HG02678 (cell line): Measurements from ENCODE around the gene ABCC6.
"Not testable (repeated sequence)": the region's sequence is repeated elsewhere in the genome, so short reads cannot be mapped to it uniquely, and the experiment has no call there.

Experiments used
- ATAC-seq: cut with Tn5 transposase; IDR thresholded peaks from one replicate; pipeline ENCODE4 v1.9.1; 2021; ENCODE audit warnings: mild to moderate bottlenecking, moderate library complexity; ENCODE audit not compliant: unreplicated experiment

The ABCC6 gene

DNA sequence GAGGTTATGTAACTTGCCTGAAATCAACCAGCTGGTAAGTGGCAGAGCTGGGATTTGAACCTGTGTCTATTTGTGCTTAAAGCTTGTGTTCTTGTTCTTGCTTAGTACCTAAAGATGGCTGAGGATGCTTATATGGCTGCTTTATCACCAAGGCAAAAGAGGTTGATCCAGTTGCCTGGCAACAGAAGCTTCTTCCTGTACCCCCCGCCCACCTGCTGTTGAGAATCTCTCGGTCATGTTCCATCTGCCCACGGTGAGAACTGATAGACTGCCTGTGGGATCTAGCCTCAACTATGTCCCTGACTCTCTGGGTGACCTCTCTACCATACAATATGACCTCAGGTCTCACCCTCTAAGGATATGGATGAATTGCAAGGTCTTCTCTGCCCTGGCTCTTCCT lies 60.7 kb downstream of the ABCC6 start:
- ATAC-seq = no peak

DNA sequence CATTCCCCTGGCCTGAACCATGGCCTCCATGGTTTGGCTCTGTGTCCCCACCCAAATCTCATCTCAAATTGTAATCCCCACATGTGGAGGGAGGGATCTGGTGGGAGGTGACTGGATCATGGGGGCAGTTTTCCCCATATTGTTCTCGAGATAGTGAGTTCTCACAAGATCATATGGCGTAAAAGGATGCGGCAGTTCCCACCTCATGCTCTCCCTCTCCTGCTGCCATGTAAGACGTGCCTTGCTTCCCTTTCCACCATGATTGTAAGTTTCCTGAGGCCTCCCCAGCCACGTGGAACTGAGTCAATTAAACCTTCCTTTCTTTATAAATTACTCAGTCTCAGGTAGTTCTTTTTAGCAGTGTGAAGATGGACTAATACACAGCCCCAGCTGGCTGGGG lies 61.5 kb downstream of the ABCC6 start:
- ATAC-seq = not testable (repeated sequence)

DNA sequence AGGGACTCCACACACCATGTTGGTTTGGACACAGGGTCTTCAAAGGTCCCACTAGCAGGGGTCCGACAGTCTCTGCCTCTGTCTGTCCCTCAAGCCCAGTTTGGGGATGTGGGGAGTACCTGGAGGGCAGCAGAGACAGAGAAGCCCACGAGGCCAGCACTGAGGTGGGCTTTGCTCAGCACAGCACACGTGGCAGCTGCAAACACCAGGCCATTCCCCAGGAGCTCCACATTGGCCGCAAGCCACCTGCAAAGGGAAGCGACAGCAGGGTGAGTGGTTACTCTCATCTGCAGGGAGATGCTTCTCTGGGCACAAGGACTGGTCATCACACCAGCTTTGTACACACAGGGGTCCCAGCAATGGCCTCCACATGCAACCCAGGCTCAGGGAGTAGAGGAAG lies 62.0 kb downstream of the ABCC6 start:
- ATAC-seq = no peak

DNA sequence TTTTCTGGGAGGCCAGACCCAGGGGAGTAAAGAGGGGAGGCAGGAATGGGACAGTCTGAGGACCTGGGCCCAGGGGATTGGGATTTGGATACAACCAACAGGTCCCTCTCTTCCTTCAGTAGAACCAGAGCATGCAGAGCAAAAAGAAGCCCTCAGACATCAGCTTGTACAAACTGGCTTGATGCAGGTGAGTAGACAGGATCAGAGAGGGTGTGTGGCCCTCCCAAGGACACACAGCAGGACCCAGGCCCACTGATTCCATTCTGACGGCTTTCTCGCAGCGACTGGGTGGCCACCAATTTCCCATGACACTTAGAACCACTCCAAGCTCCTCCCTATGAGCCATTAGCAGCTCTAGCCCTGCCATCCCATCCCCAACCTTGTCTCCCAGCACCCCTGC lies 63.6 kb downstream of the ABCC6 start:
- no peak for ATAC-seq

DNA sequence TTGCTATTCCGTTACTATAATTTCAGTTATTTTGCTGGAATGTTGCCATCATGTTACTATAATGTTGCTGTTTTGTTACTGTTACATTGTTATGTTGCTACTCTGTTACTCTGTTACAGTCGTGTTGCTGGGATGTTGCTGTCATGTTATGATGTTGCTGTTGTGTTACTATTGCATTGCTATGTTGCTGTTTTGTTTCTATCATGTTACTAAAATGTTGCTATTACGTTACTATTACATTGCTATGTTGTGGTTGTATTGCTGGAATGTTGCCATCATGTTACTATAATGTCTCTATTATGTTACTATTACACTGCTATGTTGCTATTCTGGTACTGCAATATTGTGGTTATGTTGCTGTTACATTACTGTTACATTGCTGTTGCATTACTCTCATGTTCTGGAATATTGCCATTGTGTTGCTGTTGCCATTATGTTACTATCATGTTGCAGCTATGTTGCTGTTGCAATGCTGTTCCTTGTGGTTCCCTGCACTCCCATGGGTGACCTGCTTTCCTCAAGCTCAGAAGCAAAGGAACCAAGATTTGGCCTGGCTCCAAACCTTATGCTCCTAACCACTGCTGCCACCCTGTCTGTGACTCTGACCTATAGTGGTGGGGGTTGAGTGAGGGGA lies 64.4 kb downstream of the ABCC6 start:
- no peak for ATAC-seq

DNA sequence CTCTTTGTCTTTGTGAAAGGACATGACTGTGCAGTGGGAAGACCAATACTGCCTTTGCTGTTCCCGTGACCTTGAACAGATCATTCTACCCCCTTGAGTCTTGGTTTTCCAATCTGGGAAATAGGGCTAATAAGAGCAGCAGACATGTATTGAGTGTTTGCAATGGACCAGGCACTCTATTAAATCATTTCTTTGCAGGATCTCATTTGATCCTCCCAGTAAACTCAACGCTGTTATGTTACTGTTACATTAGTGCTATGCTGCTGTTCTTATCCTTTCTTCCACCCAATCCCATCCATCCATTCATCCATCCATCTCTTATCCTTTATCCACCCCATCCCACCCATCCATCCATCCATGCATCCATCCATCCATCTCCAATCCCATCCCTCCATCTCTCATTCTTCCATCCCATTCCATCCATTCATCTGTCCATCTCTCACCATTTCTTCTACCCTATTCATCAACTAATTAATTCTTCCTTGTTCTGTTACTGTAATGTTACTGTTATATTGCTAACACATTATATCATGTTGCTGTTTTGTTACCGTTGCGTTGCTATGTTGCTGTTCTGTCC lies 65.1 kb downstream of the ABCC6 start:
- no peak for ATAC-seq

DNA sequence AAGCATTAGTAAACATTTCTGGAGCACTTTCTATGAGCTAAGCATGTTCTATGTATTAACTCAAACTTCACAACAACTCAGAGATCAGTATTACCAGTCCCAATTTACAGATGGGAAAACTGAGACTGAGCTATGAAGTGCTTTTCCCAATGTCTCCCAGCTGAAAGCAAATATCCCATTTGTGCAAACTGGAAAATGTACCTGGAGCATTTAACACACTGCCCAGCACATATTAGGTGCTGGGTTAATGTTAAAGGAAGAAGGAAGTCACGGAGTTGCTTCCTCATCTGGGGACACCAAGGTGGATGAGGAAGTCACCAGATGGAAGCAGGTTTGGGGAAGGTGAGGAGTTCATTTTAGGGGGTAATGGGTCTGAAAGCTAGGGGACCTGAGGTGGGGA lies 66.1 kb downstream of the ABCC6 start:
- no peak for ATAC-seq

DNA sequence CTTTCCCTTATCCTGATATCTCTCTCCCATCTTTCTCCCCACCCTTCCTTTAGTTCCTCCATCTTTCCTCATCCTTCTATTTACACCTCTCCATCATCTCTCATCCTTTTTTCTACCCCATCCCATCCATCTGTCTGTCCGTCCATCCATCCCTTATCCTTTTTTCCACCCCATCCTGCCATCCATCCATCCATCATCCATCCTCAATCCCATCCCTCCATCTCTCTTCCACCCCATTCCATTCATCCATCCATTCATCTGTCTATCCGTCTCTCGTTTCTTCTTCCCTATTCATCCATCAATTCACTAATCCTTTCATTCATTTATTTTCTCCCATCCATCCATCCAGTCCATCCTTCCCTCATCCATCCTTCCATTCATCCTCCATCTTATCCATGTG lies 68.1 kb downstream of the ABCC6 start:
- no peak for ATAC-seq

DNA sequence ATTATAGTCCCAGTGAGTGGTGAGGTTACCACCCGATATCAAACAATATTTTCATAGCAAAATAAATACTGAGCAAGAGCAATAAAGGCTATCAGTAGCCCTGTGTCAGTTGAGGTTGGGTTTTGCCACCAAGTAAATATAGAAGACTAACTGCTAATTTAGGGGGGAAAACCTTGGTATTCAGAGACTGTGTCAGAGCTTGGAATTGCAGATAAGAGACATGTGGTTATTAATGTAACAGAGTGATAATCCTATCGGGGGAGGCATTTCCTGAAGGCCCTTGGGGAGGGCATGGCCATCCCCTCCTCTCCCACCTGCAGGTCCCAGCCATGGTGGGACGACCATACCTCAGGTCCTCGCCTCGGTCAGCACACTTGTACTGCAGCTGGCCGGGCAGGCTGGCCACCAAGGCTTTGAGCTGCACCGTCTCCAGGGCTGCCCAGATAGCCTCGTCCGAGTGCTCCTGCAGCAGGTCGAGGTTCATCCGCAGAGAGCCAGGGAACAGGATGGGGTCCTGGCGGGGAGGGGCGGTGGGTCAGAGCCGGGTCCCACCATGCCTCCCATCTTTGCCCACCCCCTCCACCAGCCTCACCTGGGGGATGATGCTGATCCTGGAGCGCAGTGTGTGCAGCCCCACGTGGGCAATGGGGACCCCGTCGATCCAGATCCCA lies 68.9 kb downstream of the ABCC6 start:
- no peak for ATAC-seq

DNA sequence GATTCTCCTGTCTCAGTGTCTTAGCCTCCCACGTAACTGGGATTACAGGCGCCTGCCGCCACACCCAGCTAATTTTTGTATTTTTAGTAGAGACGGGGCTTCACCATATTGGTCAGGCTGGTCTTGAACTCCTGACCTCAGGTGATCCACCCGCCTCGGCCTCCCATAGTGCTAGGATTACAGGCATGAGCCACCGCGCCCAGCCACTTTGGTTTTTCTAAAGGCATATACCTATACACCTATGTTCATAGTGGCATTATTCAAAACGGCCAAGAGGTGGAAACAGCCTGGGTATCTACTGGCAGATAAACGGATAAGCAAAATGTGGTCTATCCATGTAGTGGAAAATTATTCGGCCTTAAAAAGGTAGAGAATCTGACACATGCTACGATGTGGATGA lies 70.3 kb downstream of the ABCC6 start:
- ATAC-seq = not testable (repeated sequence)

DNA sequence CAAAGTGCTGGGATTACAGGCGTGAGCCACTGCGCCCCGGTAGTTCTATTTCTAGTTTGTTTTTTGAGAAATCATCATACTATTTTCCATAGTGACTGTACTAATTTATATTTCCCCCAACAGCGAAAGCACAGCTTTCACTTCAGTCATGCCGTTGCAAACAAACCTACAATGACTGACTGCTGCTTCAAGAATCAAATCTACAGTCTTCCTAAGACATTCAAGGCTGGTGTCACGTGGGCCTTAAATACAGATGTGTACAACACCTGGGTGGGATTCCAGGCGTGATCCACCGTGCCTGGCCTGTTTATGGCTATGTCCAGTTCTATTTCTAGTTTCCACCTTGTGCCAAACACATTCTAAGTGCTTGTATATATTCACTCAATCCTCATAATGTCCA lies 72.0 kb downstream of the ABCC6 start:
- no peak for ATAC-seq

DNA sequence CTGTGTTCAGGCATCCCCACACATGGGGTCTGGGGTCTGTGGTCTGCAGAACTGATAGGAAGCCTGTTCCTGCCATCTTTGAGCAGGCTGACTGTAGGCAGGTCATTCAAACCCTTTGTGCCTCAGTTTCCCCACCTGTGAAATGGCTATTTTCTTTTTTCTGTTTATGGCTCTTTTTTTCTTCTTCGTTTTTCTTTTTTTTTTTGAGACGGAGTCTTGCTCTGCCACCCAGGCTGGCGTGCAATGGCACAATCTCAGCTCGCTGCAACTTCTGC lies 72.5 kb downstream of the ABCC6 start:
- ATAC-seq = no peak

DNA sequence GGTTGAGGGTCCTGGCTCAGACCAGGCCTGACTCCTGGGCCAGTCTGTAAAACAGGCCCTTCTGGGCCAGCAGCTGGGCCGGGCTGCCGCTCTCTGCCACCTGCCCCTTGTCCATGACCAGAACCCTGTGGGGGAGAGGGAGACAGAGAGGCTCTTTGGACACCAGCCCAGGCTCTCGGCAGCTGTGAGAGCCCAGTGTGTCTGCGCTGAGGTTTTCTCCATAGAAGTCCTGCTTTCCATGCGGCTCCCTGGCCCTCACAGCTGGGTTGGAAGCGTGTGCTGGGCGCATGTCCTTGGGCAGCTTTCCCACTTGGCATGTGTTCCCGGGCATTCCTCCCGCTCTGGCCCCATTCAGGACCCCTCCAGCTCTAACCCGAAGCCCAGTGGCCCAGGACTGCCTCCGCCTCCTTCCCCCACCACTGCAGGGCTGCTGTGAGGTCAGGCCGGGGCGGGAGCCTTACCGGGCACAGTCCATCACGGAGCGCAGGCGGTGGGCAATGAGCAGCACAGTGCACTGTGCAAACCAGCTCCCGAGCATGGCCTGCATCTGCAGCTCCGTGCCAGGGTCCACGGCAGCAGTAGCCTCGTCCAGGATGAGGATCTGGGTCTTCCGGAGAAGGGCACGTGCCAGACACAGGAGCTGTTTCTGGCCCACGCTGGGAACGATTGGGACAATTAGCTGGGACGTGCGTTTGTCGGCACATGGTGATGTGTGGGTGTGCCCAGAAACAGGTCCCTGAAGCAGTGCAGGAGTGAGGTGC lies 73.0 kb downstream of the ABCC6 start:
- no peak for ATAC-seq

DNA sequence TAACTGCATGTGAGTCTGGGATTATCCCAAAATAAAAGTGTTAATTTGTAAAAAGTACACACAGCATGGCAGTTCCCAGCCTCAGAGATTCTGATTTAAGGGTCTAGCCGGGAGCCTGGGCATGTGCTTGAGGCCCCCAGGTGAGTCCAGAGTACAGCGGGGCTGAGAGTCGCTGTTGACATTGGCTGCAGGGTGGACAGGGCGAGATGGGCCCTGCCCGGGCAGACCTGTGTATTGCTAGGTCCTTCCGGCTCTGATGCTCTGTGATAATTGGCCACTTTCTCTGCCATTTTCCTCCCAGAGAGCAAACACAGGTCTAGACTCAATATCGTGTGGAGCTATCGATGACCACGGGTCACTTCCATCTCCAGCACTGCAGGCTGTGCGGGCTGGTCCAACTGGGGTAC lies 73.6 kb downstream of the ABCC6 start:
- no peak for ATAC-seq

DNA sequence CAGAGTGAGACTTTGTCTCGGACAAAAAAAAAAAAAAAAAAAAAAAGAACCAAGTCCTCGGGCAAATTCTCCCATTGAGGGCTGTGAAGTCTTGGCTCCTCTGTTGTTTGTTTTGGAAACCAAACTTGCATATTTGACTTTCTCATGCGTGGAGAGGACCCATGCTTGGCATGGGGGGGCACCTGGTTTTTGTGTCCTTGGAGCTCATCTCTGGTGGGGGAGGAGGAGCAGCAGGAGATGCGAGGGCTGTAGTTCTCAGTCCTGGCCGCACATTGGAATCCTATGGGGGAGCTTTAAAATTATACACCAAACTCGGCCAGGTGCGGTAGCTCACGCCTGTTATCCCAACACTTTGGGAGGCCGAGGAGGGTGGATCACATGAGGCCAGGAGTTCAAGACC lies 74.5 kb downstream of the ABCC6 start:
- ATAC-seq = no peak

DNA sequence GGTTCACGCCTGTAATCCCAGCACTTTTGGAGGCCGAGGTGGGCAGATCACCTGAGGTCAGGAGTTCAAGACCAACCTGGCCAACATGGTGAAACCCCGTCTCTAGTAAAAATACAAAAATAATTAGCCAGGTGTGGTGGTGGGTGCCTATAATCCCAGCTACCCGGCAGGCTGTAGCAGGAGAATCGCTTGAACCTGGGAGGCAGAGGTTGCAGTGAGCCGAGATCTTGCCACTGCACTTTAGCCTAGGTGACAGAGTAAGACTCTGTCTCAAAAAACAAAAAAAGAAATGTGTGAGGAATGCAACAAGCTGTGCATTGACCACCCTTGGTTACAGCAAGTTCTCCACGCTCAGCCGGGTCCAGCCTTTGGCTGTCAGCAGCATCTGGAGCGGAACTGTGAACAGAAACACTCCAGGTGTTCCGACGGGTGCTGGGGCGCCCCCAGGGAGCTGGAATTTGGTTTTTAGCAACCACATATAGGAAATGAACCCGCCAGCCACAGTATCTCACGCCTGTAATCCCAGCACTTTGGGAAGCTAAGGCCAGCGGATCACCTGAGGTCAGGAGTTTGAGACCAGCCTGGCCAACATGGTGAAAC lies 75.2 kb downstream of the ABCC6 start:
- not testable (repeated sequence) for ATAC-seq

DNA sequence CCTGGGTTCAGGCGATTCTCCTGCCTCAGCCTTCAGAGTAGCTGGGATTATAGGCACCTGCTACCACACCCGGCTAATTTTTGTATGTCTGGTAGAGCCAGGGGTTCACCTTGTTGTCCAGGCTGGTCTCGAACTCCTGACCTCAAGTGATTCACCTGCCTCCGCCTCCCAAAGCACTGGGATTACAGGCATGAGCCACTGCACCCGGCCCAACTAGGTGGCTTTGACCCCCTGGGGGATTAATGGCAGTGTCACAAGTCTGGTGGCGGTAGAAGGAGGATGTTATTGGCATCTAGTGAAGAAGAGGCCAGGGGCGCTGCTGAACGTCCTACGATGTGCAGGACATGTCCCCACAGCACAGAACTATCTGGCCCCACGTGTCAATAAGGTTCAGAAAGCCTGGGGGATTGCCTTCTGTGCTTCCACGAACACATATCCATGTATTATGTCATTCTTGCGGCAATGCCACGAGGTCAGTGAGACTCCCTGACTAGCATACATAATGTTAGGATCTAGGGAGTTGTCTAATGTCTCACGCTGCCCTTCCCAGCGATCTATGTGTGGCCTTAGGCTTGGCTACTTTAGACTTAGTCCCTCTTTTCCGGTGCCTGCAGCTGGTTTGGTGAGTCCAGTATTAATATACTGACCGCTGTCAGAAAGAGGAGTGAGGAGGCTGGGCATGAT lies 75.8 kb downstream of the ABCC6 start:
- no peak for ATAC-seq

DNA sequence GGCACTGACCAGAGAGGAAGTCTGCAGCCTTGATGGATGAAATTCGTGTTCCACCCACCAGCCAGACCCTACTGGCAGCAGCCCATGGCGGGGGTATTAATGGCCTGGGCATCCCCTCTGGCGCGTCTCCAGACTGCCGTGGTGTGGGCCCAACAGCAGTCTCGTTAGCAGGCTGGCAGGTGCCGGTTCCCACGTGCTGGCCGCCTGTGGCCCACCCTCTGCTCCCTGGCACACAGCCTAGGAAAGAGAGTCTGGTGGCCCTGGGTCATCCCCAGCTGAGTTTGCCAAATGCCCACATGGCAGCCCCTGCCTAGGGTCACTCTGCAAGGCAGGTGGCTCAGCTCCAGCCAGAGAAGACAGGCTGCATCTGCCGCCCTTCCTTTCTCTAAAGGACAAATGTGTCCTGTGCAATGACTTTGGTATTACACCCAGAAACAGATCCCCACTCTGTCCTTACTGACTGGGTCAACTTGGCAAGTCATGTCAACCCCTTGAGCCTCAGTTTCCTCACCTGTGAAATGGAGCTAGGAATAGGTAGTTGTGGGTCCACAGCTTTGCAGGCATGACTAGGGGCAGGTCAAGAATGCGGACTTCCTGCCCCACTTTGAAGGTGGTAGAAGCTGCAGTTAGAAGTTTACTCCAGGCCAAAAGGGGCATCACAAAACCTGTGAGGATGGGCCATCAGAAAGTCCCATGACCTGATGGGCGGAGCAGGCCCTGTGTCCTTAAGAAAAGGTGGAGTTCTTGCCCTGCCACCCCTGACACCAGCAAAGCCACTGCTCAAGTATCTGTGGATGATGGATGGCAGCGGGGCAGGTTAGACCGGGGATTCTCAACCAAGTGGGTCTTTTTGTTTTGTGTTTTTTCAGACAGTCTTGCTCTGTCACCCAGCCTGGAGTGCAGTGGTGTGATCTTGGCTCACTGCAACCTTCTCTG lies 76.6 kb downstream of the ABCC6 start:
- no peak for ATAC-seq

DNA sequence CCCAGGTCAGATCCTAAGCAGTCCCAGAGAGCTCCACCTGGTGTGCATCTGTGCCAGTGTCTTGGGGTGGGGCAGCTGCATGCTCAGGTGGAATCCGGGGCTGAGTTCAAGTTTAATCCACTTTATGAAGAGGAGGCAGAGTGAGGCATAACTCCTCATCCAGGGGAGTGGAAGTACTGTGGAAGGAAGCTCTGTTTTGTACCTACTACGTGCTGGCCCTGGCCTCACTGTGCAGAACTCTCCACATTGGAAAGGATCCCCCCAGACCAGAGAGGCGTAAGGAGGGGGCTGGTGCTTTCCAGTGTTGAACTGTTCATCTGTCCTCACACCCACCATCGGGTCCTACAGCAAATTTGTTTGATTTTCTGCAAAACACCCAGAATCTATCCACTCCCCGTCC lies 78.0 kb downstream of the ABCC6 start:
- no peak for ATAC-seq

DNA sequence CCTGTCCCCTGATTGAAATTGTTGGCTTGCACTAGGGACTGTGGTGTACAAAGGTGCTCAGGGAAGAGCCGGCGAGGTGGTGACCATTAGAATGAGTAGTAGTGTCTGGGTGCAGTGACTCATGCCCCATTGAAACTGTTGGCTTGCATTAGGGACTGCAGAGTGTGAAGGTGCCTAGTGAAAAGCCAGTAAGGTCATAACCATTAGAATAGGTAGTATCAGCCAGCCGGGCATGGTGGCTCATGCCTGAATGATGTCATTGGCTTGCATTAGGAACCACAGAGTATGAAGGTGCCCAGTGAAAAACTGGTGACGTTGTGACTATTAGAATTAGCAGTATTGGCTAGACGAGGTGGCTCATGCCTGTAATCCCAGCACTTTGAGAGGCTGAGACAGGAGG lies 78.9 kb downstream of the ABCC6 start:
- ATAC-seq = no peak
